ENCODE measurements around the gene PPP6R2.

- TF ChIP-seq CTCF (conservative IDR thresholded peaks at IDR 0.05 in 1 of 2, IDR thresholded peaks at IDR 0.05 in 1 of 2; ENCODE audit: extremely low read depth in 1 of 2, insufficient read depth in 1 of 2, low read depth in 1 of 2, low read length in 2 of 2): no peak
- TF ChIP-seq EZH2 (IDR thresholded peaks at IDR 0.05; ENCODE audit: borderline replicate concordance, low read length): no peak
Measured at GRCh38 chr22:50329236-50329635, 13.9 kb upstream of the PPP6R2 start.
